ENCODE data around the gene DDX19B. TPM values are rescaled to one million over a fixed set of nuclear protein-coding genes. Genes with fewer than 3 reads are reported as not detected.

DDX19B gene
- total RNA-seq, 1 experiment from 2014 or later, result 38.4 TPM

DNA sequence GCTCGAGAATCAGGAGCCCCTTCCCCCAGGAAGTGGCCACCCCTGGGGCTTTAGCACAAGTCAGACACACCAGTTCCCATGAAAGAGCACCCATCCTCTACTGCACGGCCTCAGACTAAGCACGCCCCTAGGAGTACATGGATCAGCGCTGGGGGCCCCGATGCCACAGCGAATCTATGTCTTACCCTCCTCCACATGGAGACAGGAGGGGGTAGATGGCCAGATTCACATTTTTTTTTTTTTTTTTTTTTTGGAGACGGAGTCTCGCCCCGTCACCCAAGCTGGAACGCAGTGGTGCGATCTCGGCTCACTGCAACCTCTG is 44.1 kb upstream of the DDX19B start (continued):
- TF ChIP-seq RELA (CRISPR knock-in tag; IDR thresholded peaks at IDR 0.05; ENCODE audit: borderline replicate concordance) (no peak), IRF2 (CRISPR knock-in tag; IDR thresholded peaks at IDR 0.05; ENCODE audit: borderline replicate concordance, low read depth) (no peak)
- TF ChIP-seq, protein P1, sequence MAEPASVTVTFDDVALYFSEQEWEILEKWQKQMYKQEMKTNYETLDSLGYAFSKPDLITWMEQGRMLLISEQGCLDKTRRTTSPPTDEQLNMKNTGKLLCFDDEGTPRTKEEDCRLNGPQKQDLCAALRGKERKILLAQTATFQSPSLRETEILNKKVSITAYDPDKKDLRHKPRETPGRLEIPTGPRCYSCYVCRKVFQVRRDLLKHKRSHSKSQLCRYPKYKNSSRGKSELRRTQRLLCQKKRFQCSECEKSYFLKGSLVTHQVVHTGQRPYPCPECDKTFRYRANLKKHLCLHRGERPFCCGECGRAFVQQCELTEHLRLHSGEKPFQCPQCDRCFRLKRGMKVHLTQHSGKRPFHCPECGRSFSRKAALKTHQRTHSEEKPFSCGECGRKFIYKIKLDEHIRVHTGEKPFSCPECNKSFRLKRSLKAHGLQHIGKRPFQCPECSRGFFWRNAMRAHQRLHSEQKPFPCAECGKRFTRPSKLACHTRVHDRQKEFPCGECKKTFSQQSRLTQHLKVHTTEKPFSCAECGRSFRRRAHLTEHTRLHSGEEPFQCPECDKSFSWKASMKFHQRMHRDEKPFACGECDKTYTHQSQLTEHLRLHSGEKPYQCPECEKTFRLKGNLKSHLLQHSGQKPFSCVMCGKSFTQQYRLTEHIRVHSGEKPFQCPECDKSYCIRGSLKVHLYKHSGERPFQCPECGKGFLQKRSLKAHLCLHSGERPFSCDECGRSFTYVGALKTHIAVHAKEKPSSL (CRISPR knock-in tag; conservative IDR thresholded peaks at IDR 0.05), result no peak

DNA sequence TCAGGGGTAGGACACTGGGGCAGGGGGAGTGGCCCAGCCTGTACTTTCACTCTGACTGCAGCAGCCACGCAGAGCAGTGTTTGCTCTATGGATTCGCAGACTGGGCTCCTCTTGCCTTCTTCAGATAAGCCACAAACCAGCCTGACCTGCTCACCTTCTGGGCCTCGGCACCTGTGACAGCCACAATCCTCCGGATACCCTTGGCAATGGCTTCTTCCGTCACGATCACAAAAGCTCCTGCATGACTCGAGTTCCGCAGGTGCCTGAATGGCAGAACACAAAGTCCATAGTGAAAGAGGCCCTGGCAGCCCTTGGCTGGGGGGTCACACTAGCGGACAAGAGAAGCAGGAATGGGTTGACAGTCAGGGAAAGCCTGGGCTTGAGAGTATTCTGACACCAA is 43.4 kb upstream of the DDX19B start:
- Mint-ChIP-seq H3K4me3 (no peak overlapping the region), H3K4me1 (no peaks in the 10 kb centered on the region), H3K36me3 (peaks cover 73% of the 10 kb centered on the region), H3K27ac (no peak overlapping the region), H3K27me3 (ENCODE audit: low read depth) (no peaks in the 10 kb centered on the region; the same call in 1 of the 2 replicates), H3K9me3 (no peaks in the 10 kb centered on the region)
- DNase-seq (ENCODE audit: low spot score) (no peak), ATAC-seq (no peak)
- ChIA-PET CTCF (interaction anchor here (0.6 kb wide), 2 partner anchors 48 to 173 kb away, joined by 3 read pairs; no protein-coding TSS in a partner anchor), POLR2A (interaction anchor here (0.6 kb wide), 1 partner anchor 8 kb away, joined by 3 read pairs; no protein-coding TSS in a partner anchor)
- TF ChIP-seq NFATC4 (CRISPR knock-in tag; IDR thresholded peaks at IDR 0.05) (no peak), PRRX2 (CRISPR knock-in tag; IDR thresholded peaks at IDR 0.05) (no peak), SP1 (CRISPR knock-in tag; conservative IDR thresholded peaks at IDR 0.05) (no peak), EMX1 (CRISPR knock-in tag; IDR thresholded peaks at IDR 0.05) (no peak), SMAD3 (CRISPR knock-in tag; IDR thresholded peaks at IDR 0.05; ENCODE audit: borderline replicate concordance) (no peak), CREM (CRISPR knock-in tag; IDR thresholded peaks at IDR 0.05) (no peak), ZBTB21 (CRISPR knock-in tag; IDR thresholded peaks at IDR 0.05; ENCODE audit: borderline replicate concordance) (no peak), ESRRA (CRISPR knock-in tag; IDR thresholded peaks at IDR 0.05; ENCODE audit: borderline replicate concordance) (no peak)
- TF ChIP-seq, protein P2, sequence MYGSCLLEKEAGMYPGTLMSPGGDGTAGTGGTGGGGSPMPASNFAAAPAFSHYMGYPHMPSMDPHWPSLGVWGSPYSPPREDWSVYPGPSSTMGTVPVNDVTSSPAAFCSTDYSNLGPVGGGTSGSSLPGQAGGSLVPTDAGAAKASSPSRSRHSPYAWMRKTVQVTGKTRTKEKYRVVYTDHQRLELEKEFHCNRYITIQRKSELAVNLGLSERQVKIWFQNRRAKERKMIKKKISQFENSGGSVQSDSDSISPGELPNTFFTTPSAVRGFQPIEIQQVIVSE (CRISPR knock-in tag; IDR thresholded peaks at IDR 0.05; ENCODE audit: borderline replicate concordance), result no peak
- TF ChIP-seq, protein P3, sequence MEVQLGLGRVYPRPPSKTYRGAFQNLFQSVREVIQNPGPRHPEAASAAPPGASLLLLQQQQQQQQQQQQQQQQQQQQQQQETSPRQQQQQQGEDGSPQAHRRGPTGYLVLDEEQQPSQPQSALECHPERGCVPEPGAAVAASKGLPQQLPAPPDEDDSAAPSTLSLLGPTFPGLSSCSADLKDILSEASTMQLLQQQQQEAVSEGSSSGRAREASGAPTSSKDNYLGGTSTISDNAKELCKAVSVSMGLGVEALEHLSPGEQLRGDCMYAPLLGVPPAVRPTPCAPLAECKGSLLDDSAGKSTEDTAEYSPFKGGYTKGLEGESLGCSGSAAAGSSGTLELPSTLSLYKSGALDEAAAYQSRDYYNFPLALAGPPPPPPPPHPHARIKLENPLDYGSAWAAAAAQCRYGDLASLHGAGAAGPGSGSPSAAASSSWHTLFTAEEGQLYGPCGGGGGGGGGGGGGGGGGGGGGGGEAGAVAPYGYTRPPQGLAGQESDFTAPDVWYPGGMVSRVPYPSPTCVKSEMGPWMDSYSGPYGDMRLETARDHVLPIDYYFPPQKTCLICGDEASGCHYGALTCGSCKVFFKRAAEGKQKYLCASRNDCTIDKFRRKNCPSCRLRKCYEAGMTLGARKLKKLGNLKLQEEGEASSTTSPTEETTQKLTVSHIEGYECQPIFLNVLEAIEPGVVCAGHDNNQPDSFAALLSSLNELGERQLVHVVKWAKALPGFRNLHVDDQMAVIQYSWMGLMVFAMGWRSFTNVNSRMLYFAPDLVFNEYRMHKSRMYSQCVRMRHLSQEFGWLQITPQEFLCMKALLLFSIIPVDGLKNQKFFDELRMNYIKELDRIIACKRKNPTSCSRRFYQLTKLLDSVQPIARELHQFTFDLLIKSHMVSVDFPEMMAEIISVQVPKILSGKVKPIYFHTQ (CRISPR knock-in tag; IDR thresholded peaks at IDR 0.05), result no peak
- TF ChIP-seq, protein P4, sequence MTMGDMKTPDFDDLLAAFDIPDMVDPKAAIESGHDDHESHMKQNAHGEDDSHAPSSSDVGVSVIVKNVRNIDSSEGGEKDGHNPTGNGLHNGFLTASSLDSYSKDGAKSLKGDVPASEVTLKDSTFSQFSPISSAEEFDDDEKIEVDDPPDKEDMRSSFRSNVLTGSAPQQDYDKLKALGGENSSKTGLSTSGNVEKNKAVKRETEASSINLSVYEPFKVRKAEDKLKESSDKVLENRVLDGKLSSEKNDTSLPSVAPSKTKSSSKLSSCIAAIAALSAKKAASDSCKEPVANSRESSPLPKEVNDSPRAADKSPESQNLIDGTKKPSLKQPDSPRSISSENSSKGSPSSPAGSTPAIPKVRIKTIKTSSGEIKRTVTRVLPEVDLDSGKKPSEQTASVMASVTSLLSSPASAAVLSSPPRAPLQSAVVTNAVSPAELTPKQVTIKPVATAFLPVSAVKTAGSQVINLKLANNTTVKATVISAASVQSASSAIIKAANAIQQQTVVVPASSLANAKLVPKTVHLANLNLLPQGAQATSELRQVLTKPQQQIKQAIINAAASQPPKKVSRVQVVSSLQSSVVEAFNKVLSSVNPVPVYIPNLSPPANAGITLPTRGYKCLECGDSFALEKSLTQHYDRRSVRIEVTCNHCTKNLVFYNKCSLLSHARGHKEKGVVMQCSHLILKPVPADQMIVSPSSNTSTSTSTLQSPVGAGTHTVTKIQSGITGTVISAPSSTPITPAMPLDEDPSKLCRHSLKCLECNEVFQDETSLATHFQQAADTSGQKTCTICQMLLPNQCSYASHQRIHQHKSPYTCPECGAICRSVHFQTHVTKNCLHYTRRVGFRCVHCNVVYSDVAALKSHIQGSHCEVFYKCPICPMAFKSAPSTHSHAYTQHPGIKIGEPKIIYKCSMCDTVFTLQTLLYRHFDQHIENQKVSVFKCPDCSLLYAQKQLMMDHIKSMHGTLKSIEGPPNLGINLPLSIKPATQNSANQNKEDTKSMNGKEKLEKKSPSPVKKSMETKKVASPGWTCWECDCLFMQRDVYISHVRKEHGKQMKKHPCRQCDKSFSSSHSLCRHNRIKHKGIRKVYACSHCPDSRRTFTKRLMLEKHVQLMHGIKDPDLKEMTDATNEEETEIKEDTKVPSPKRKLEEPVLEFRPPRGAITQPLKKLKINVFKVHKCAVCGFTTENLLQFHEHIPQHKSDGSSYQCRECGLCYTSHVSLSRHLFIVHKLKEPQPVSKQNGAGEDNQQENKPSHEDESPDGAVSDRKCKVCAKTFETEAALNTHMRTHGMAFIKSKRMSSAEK (CRISPR knock-in tag; IDR thresholded peaks at IDR 0.05; ENCODE audit: borderline replicate concordance), result no peak
- TF ChIP-seq, protein P5, sequence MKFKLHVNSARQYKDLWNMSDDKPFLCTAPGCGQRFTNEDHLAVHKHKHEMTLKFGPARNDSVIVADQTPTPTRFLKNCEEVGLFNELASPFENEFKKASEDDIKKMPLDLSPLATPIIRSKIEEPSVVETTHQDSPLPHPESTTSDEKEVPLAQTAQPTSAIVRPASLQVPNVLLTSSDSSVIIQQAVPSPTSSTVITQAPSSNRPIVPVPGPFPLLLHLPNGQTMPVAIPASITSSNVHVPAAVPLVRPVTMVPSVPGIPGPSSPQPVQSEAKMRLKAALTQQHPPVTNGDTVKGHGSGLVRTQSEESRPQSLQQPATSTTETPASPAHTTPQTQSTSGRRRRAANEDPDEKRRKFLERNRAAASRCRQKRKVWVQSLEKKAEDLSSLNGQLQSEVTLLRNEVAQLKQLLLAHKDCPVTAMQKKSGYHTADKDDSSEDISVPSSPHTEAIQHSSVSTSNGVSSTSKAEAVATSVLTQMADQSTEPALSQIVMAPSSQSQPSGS (CRISPR knock-in tag; IDR thresholded peaks at IDR 0.05; ENCODE audit: borderline replicate concordance, low read depth), result no peak
- TF ChIP-seq, protein P6, sequence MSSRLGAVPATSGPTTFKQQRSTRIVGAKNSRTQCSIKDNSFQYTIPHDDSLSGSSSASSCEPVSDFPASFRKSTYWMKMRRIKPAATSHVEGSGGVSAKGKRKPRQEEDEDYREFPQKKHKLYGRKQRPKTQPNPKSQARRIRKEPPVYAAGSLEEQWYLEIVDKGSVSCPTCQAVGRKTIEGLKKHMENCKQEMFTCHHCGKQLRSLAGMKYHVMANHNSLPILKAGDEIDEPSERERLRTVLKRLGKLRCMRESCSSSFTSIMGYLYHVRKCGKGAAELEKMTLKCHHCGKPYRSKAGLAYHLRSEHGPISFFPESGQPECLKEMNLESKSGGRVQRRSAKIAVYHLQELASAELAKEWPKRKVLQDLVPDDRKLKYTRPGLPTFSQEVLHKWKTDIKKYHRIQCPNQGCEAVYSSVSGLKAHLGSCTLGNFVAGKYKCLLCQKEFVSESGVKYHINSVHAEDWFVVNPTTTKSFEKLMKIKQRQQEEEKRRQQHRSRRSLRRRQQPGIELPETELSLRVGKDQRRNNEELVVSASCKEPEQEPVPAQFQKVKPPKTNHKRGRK (CRISPR knock-in tag; IDR thresholded peaks at IDR 0.05; ENCODE audit: borderline replicate concordance), result no peak
- TF ChIP-seq, protein P1 (CRISPR knock-in tag; conservative IDR thresholded peaks at IDR 0.05), result no peak
- TF ChIP-seq, protein P7, sequence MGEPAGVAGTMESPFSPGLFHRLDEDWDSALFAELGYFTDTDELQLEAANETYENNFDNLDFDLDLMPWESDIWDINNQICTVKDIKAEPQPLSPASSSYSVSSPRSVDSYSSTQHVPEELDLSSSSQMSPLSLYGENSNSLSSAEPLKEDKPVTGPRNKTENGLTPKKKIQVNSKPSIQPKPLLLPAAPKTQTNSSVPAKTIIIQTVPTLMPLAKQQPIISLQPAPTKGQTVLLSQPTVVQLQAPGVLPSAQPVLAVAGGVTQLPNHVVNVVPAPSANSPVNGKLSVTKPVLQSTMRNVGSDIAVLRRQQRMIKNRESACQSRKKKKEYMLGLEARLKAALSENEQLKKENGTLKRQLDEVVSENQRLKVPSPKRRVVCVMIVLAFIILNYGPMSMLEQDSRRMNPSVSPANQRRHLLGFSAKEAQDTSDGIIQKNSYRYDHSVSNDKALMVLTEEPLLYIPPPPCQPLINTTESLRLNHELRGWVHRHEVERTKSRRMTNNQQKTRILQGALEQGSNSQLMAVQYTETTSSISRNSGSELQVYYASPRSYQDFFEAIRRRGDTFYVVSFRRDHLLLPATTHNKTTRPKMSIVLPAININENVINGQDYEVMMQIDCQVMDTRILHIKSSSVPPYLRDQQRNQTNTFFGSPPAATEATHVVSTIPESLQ (CRISPR knock-in tag; IDR thresholded peaks at IDR 0.05), result no peak

Data from WTC11 (cell line).